MM.1S (cell line): Measurements from ENCODE around the gene NGB.

ENCODE experiments used
- EZH2 ChIP-seq: fragments of 300-600 bp; sonication (generic); optimal IDR thresholded peaks from 2 replicates; pipeline ENCODE3; 2017; ENCODE audit warnings: low read depth, mild to moderate bottlenecking, antibody characterized with exemption, low read length, mixed read lengths
- EZH2phosphoT487 ChIP-seq: fragments of 300-600 bp; sonication (generic); IDR thresholded peaks from 2 replicates; pipeline ENCODE4 v1.6.1; 2018; ENCODE audit warnings: antibody characterized with exemption, low read length
- TF ChIP-seq, protein P1 (sequence below): fragments of 300-600 bp; sonication (generic); IDR thresholded peaks from 2 replicates; pipeline ENCODE4 v1.5.1; 2016; ENCODE audit warnings: antibody characterized with exemption, low read length, mixed read lengths

- TF ChIP-seq, protein P1, sequence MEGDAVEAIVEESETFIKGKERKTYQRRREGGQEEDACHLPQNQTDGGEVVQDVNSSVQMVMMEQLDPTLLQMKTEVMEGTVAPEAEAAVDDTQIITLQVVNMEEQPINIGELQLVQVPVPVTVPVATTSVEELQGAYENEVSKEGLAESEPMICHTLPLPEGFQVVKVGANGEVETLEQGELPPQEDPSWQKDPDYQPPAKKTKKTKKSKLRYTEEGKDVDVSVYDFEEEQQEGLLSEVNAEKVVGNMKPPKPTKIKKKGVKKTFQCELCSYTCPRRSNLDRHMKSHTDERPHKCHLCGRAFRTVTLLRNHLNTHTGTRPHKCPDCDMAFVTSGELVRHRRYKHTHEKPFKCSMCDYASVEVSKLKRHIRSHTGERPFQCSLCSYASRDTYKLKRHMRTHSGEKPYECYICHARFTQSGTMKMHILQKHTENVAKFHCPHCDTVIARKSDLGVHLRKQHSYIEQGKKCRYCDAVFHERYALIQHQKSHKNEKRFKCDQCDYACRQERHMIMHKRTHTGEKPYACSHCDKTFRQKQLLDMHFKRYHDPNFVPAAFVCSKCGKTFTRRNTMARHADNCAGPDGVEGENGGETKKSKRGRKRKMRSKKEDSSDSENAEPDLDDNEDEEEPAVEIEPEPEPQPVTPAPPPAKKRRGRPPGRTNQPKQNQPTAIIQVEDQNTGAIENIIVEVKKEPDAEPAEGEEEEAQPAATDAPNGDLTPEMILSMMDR = no peak
- TF ChIP-seq EZH2 = no peak
- no peak for TF ChIP-seq EZH2phosphoT487
Observed at GRCh38 chr14:77265561-77266335, 5.3 kb downstream of the NGB start.
